Activated CD8-positive, alpha-beta memory T cell treated with anti-CD3 and anti-CD28 coated beads, Interleukin-2, amount 50 U/mL, for 1 hour (primary cell): ENCODE measurements around the gene LRRIQ1.

ENCODE experiments used
- DNase-seq: peaks from one replicate; pipeline ENCODE4 v3.0.0-alpha.2; 2020; ENCODE audit errors: extremely low read depth

LRRIQ1 gene

GRCh38 chr12:85060916-85061315 is 24.8 kb downstream of the LRRIQ1 start:
- DNase-seq, result no peak

GRCh38 chr12:85065837-85066482 is 29.8 kb downstream of the LRRIQ1 start:
- DNase-seq, result no peak

DNA sequence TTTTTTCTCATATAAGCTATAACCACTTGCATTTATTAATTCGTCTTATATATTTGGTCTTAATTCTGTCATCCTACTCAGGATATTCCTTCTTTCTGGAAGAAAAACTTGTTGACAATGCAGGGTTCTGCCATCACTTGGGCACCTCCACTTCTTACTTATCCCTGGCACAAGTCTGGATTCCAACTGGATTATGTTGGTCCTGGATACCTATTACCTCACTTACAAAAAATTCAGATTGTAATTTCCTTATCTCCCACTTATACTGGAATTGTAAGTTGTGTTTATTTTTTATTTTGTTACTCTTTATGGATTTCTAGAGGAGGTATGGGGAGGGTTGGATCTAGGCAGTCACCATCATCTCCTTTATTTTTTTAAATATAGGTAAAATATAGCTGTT is 36.7 kb downstream of the LRRIQ1 start:
- no peak for DNase-seq

GRCh38 chr12:85076688-85077430 is 40.7 kb downstream of the LRRIQ1 start:
- DNase-seq, result no peak

DNA sequence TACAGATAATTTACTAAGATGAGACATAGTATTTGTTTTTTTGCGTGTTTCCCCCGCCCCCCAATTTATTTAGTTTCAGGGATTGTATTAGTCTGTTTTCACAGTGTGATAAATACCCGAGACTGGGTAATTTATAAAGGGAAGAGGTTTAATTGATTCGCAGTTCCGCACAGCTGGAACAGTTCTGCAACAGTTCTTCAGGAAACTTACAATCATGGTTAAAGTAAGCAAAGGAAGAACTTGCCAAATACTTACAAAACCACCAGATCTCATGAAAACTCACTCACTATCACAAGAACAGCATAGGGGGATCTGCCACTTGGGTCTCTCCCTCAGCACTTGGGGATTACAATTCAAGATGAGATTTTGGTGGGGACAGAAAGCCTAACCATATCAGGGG is 48.9 kb downstream of the LRRIQ1 start:
- no peak for DNase-seq

- no peak for DNase-seq
These were observed 53.6 kb downstream of the LRRIQ1 start for GRCh38 chr12:85089792-85090191.

- no peak for DNase-seq
These were observed 56.7 kb downstream of the LRRIQ1 start for GRCh38 chr12:85092814-85093370.

- DNase-seq, result no peak
These were observed 59.4 kb downstream of the LRRIQ1 start for GRCh38 chr12:85095501-85095900.

DNA sequence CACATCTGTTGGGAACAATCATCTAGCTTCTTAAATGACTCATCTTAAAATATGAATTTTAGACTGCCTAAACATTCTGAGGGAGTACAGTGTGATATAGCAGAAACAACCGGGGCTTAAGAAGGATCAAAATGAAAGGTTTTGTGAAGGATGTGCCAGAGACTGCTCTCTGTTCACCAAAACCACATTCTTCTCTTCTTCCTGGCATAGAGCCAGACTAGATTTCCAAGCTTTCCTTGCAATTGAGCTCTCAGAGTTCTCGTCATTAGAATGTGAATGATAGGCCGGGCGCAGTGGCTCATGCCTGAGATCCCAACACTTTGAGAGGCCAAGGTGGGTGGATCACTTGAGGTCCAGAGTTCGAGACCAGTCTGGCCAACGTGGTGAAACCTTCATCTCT is 94.5 kb downstream of the LRRIQ1 start:
- no peak for DNase-seq

DNA sequence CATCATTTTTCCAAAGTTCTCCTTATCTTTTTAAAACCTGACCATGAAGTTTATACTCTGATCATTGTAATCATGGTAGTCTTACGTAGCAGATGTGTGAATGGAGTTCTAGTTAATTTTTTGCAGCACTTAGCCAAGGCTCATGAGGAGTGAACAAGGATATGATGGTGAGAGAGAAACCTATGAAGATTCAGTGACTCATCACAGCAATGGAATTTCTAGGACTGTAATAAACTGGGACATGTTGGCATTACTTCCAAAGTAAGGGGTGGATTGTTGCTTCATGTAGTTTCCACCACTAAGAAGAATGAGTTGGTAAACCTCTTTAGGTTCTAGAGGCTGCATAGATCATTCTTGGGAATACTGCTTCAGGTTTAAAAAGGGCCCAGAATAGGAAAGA is 102.7 kb downstream of the LRRIQ1 start:
- DNase-seq, result no peak

DNA sequence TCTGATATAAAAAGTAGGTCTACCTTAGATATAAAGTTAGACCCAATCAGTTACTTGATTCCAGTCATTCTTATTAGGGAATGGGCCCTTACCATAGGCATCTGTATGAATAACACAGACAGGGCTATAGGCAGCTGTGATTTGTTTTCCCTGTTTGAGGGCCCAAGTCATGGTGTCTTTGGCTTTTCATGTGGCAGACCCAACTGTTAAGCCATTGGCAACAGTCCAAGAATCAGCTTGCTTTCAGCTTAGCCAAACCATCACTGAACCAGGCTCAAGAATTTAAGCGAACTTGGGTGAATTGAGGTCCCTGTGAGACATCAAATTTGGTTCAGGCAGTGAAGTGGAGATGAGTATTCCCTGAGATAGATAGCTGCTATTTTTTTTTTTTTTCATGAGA is 111.2 kb downstream of the LRRIQ1 start:
- no peak for DNase-seq

DNA sequence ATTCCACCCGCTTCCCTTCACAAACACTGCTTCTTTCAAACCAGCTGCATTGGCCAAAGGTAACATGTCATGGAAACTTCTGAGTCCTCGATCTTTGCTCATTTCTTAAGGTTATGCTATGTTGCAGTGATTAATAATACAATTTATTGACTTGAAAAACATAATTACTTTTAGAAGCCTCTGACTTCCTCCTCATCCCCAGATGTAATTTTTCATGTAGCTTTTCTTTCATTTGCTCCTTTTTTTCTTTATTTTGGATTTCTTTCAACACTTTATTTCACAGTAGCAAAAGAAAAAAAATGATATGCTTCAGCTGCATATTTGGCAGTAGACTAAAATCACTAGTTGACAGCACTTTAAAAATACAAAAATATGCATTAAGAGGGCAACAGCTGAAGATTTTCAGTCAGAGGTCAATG is 116.2 kb downstream of the LRRIQ1 start:
- DNase-seq, result no peak

DNA sequence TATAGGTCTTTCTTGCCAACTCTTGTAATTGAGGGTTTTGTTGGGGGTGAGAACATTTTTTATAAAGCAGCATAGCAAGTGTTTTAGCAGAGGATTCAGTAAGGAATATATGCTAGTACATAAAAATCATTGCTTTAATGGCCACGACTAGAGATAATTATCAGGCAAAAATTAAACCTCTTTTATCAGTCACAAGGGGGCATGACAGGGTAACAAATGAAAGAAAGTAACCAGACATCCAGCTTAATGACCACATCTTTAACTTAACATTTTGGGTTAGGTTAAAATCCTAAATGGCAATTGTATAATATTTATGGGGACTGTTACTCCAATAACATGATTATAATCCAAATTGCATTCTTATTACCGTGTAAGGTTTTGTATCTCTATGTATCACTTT is 119.6 kb downstream of the LRRIQ1 start:
- no peak for DNase-seq

DNA sequence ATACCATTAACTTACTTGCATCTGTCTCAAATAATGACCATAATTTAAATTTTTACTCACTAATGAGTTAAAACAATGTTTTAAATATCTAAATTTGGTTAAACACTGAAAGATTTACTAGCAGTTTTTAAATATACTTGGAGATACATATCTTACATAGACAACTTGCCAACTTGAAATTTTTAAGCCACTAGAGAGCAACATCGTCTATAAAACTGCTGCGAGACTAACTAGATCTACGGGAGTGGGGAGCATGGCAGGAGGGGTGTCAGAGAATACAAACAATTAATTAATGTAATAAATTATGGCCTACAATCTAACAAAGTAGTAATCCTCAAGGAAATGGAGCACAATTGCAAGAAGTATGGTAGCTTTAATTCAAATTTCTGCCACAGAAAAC is 120.4 kb downstream of the LRRIQ1 start:
- DNase-seq, result no peak

DNA sequence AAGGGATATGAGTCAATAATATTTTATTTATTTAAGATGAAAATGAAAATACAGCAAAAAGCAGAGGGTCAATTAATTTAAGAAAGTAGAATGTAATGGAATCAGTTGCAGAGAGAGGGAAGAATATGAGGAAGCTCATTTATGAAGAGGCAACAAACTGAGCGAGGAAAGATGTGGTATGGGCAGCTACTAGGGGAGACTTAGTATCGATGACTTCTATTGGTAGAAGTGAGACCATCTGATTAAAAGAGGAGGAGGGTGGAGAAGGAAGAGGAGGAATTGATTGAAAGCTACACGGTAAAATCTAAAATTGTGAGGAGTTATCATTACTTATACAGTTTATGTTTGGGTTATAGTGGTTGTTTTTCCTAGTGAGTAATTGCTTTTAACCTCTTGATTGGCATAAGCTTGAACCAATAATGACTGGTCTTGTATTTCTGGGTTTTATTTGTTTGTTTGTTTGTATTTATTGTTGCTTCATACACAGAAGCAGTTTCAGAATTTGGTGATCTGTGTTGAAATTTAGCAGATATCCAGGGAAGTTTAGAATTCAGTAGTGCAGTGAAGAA is 121.0 kb downstream of the LRRIQ1 start:
- DNase-seq, result no peak

GRCh38 chr12:85163752-85164321 is 127.7 kb downstream of the LRRIQ1 start:
- no peak for DNase-seq

- DNase-seq, result no peak
These were observed 143.6 kb downstream of the LRRIQ1 start for GRCh38 chr12:85179680-85180270.

DNA sequence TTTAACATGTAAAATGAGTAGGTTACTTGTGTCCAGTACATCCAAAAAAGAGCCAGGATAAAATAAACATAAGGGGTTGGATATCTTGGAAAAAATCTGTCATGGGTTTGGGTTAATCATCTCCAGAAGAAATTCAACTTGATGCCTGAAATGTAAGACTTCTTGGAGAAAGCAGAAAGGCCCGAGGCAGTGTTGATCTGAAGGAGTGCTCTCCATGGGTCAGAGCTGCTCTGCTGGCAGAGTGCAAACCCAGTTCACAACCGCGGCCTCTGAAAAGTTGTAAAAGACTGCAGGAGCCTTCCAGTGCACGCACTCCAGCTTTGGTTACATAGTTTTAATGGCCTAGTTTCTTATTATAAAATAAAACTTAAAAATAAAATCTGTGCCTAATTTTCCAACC is 146.5 kb downstream of the LRRIQ1 start:
- DNase-seq, result no peak

DNA sequence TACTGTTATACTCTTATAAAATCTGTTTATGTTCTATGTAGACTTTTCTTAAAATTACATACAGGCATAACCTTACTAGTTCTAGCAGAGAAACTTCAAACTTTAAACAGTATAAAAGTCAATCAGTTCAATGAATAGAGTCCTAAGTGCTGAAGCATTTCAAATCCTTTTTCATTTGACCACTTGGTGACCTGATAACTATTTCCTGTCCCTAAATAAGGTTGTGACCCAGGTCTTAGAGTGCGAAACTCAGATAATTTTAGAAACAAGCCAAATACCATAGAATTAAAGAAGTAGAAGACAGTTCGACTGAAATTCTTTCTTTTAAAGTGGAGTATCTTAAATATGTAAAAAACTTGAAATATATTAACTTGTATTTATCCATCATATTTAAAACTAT is 147.7 kb downstream of the LRRIQ1 start:
- no peak for DNase-seq

- no peak for DNase-seq
These were observed 150.1 kb downstream of the LRRIQ1 start for GRCh38 chr12:85186236-85186635.

DNA sequence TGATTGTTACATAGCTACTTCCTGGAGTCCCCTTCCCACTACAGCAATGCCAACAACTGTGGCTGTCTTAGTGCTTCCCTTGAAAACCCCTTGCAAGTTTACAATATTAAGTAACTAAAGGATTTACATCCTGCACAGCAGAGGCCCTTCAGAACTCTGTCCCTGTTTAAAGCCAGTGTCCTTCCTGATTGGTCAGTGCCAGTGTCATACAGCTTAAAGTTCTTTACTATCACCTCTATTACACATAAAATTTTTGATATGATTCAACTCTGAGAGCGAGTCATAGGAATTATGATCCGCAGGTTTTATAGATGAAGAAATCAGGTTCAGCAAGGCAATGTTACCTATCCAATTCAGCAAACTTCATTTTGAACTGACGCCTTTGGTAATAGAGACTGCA is 152.5 kb downstream of the LRRIQ1 start:
- DNase-seq, result no peak

DNA sequence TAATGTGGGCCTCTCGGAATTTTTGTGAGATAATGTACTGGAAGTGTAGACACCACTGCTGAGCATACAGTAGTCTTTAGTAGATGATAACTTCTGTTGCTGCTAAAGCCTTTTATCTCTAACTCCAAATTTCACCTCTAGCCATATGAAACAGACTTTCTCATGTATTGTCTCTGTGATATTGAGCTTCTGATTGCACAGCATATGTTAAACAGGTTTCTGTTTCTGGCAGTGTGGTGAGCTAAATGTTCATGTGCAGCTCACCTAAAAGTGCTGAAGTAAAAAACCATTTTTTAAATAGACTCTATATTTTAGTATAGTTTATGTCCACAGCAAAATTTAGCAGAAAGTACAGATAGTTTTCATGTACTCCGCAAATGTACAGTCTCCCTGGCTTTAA is 154.6 kb downstream of the LRRIQ1 start:
- DNase-seq, result no peak
